DOHH2 (cell line): ENCODE data around the gene SMOC1.

Source experiments
- EZH2phosphoT487 ChIP-seq: fragments of 200-600 bp; sonication (generic); IDR thresholded peaks from 2 replicates; pipeline ENCODE4 v1.6.1; 2017; ENCODE audit warnings: borderline replicate concordance, mild to moderate bottlenecking, antibody characterized with exemption, low read length, moderate library complexity, mixed read lengths
- TF ChIP-seq, protein P1 (sequence below): fragments of 200-600 bp; sonication (generic); IDR thresholded peaks from one replicate; pipeline ENCODE4 v1.5.1; 2014; ENCODE audit warnings: antibody characterized with exemption, mild to moderate bottlenecking, low read depth, low read length; ENCODE audit not compliant: poor library complexity, severe bottlenecking

DNA sequence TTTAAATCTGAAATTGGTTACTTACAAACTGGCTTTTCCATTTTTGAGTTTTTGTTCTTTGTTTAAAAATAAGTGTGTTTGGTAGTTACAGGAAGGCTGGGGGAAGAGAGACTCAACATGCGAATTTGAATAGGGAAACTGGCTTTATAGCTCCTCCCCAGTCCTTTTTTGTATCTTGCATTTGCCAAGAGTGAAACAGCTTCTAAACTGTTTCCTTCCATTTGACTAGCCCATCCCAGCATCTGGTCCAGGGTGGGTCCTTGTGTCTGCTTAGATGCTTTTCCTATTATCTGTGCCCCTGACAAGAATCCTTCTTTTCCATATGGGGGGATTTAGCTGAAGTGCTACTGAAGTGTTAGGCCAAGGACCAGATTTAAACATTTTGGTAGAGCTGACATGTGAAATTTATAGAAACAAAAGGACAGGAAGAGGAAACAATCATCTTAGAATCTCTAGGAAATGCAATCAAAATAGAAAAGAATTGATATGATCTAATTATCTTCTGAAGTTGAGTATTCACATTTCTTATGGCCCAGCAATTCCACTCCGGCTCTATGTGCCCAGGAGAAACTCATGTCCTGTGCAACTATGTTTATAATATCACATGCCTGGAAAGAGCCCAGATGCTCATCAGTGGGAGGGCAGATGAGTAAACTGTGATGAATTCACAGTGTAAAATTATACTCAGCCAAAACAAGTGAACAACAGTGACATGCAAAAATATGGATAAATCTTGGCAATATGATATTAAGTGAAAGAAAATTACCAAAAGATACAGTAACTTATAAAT is 7.4 kb downstream of the SMOC1 start:
- TF ChIP-seq EZH2phosphoT487, result no peak
- TF ChIP-seq, protein P1, sequence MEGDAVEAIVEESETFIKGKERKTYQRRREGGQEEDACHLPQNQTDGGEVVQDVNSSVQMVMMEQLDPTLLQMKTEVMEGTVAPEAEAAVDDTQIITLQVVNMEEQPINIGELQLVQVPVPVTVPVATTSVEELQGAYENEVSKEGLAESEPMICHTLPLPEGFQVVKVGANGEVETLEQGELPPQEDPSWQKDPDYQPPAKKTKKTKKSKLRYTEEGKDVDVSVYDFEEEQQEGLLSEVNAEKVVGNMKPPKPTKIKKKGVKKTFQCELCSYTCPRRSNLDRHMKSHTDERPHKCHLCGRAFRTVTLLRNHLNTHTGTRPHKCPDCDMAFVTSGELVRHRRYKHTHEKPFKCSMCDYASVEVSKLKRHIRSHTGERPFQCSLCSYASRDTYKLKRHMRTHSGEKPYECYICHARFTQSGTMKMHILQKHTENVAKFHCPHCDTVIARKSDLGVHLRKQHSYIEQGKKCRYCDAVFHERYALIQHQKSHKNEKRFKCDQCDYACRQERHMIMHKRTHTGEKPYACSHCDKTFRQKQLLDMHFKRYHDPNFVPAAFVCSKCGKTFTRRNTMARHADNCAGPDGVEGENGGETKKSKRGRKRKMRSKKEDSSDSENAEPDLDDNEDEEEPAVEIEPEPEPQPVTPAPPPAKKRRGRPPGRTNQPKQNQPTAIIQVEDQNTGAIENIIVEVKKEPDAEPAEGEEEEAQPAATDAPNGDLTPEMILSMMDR, result no peak
